HCT116 (cell line): ENCODE data around the gene ERP27. TPM values are rescaled to one million over a fixed set of nuclear protein-coding genes. Genes with fewer than 3 reads are reported as not detected.

ENCODE experiments used
- ATAC-seq: fragments of 200-7000 bp; cut with Tn5 transposase; 2 replicates; pipeline ENCODE4 v1.9.1; 2020; ENCODE audit warnings: mild to moderate bottlenecking, moderate library complexity
- BruUV-seq: library from RNA; stranded (reverse); fragments of 400-500 nt; replicated peaks from 2 replicates; lab custom pipeline; 2021; lab: Mats Ljungman, UMichigan
- CTCF ChIA-PET: fragments of 300-600 bp; sonication (Branson Sonifier 250); formaldehyde crosslinking; loops from one replicate; lab custom pipeline; 2021; ENCODE audit warnings: antibody characterized with exemption; lab: Charles Lee
- POLR2A ChIA-PET: fragments of 300-600, 350-600 bp; sonication (Branson Sonifier 250); formaldehyde crosslinking; loops from one replicate; lab custom pipeline; 2021; ENCODE audit warnings: antibody characterized with exemption; lab: Charles Lee
- RAD21 ChIA-PET, 2 experiments: fragments of 300-600 bp; sonication (Branson Sonifier 250); formaldehyde crosslinking; loops; one replicate each; lab custom pipeline; 2023; ENCODE audit warnings: low total read pairs in 2 of 2; ENCODE audit not compliant: uncharacterized antibody in 2 of 2, unreplicated experiment in 2 of 2, low non-redundant PET in 1 of 2; lab: Charles Lee
- DNase-seq: peaks from one replicate; pipeline ENCODE4 v3.0.0-alpha.2; 2010; ENCODE audit warnings: low read depth, low spot score
- H2AFZ ChIP-seq: fragments of 200-600 bp; shearing (Covaris generic), sonication (generic); 2 replicates; pipeline ENCODE4 v1.6.1; 2017; ENCODE audit warnings: low read depth, mixed run types, mixed read lengths, antibody characterized with exemption, low read length; ENCODE audit not compliant: poor library complexity, severe bottlenecking
- H3K27ac ChIP-seq: 2 replicates; pipeline ENCODE4 v1.5.1; 2012; ENCODE audit warnings: low read depth, low read length
- H3K27me3 ChIP-seq: fragments of 200-600 bp; sonication (generic); 2 replicates; pipeline ENCODE4 v1.6.1; 2016; ENCODE audit warnings: mixed run types, low read length, mixed read lengths; ENCODE audit not compliant: insufficient read depth
- H3K36me3 ChIP-seq, 2 experiments: fragments of 200-500 bp in 1 of 2; fragments of 200-600 bp in 1 of 2; sonication (Bioruptor generic) in 1 of 2; sonication (generic) in 1 of 2; 2 replicates each; pipeline versions ENCODE4 v1.5.1 to v1.6.1; 2014 to 2016; ENCODE audit warnings: low read length in 2 of 2, inconsistent platforms in 1 of 2, mixed read lengths in 1 of 2, mixed run types in 1 of 2; ENCODE audit not compliant: insufficient read depth in 2 of 2, control insufficient read depth in 1 of 2
- H3K4me1 ChIP-seq, 2 experiments: fragments of 200-600 bp in 1 of 2; sonication (generic) in 1 of 2; 2 replicates each; pipeline versions ENCODE4 v1.5.1 to v1.6.1; 2012 to 2017; ENCODE audit warnings: low read length in 2 of 2, inconsistent platforms in 1 of 2, mild to moderate bottlenecking in 1 of 2, mixed read lengths in 1 of 2, mixed run types in 1 of 2, moderate library complexity in 1 of 2; ENCODE audit not compliant: insufficient read depth in 2 of 2, control insufficient read depth in 1 of 2
- H3K4me2 ChIP-seq: fragments of 200-600 bp; sonication (generic); 2 replicates; pipeline ENCODE4 v1.6.1; 2017; ENCODE audit warnings: mixed run types, low read length, mixed read lengths
- H3K4me3 ChIP-seq, 2 experiments: fragments of 200-600 bp in 1 of 2; sonication (generic) in 1 of 2; replicated peaks in 1 of 2; 2 replicates each; pipeline ENCODE4 v1.5.1; 2011 to 2016; ENCODE audit warnings: low read length in 2 of 2, control low read depth in 1 of 2, low read depth in 1 of 2, mild to moderate bottlenecking in 1 of 2, mixed read lengths in 1 of 2, mixed run types in 1 of 2
- H3K79me2 ChIP-seq: fragments of 200-600 bp; sonication (generic); 2 replicates; pipeline ENCODE4 v1.6.1; 2017; ENCODE audit warnings: mild to moderate bottlenecking, mixed run types, low read length, moderate library complexity, mixed read lengths; ENCODE audit not compliant: insufficient read depth
- H3K9ac ChIP-seq: fragments of 200-600 bp; sonication (generic); 2 replicates; pipeline ENCODE4 v1.6.1; 2016; ENCODE audit warnings: low read length, mixed read lengths
- H3K9me2 ChIP-seq: fragments of 200-600 bp; sonication (generic), shearing (Covaris generic); 2 replicates; pipeline ENCODE4 v1.6.1; 2017; ENCODE audit warnings: mixed run types, mild to moderate bottlenecking, moderate library complexity; ENCODE audit not compliant: insufficient read depth
- H3K9me3 ChIP-seq, 2 experiments: fragments of 200-500 bp in 1 of 2; fragments of 200-600 bp in 1 of 2; sonication (Bioruptor generic) in 1 of 2; sonication (generic) in 1 of 2; 2 replicates each; pipeline ENCODE4 v1.6.1; 2014 to 2017; ENCODE audit warnings: low read length in 2 of 2, mixed read lengths in 2 of 2, inconsistent platforms in 1 of 2, low read depth in 1 of 2, mild to moderate bottlenecking in 1 of 2, mixed run types in 1 of 2, moderate library complexity in 1 of 2; ENCODE audit not compliant: control insufficient read depth in 1 of 2, insufficient read depth in 1 of 2
- H4K20me1 ChIP-seq: fragments of 200-600 bp; sonication (generic), shearing (Covaris generic); 2 replicates; pipeline ENCODE4 v1.6.1; 2017; ENCODE audit warnings: mixed run types, mild to moderate bottlenecking, moderate library complexity; ENCODE audit not compliant: insufficient read depth
- CBX3 ChIP-seq: IDR thresholded peaks from 2 replicates; pipeline ENCODE4 v1.6.1; 2012; ENCODE audit warnings: low read depth
- CEBPB ChIP-seq: IDR thresholded peaks from 2 replicates; pipeline ENCODE4 v1.6.1; 2012; ENCODE audit warnings: low read depth
- EGR1 ChIP-seq: IDR thresholded peaks from 2 replicates; pipeline ENCODE4 v1.6.1; 2012; ENCODE audit warnings: low read depth
- ELF1 ChIP-seq: IDR thresholded peaks from 2 replicates; pipeline ENCODE4 v1.6.1; 2012; ENCODE audit warnings: low read depth, borderline replicate concordance
- FOSL1 ChIP-seq: IDR thresholded peaks from 2 replicates; pipeline ENCODE4 v1.6.1; 2012; ENCODE audit warnings: low read depth
- JUND ChIP-seq: IDR thresholded peaks from 2 replicates; pipeline ENCODE4 v1.6.1; 2012
- POLR2AphosphoS5 ChIP-seq: IDR thresholded peaks from 2 replicates; pipeline ENCODE4 v1.6.1; 2011; ENCODE audit warnings: mild to moderate bottlenecking, low read depth, low read length, moderate library complexity
- SIN3A ChIP-seq: IDR thresholded peaks from 2 replicates; pipeline ENCODE4 v1.6.1; 2012; ENCODE audit warnings: low read depth
- TCF7L2 ChIP-seq: IDR thresholded peaks from 2 replicates; pipeline ENCODE4 v1.7.0; 2011; ENCODE audit warnings: borderline replicate concordance, inconsistent platforms; ENCODE audit not compliant: insufficient read depth, insufficient read length; ENCODE audit errors: extremely low read depth
- YY1 ChIP-seq: IDR thresholded peaks from 2 replicates; pipeline ENCODE4 v1.6.1; 2011; ENCODE audit warnings: low read length, low read depth, moderate library complexity, mild to moderate bottlenecking; ENCODE audit not compliant: insufficient replicate concordance; ENCODE audit errors: extremely low read depth
- ZBTB33 ChIP-seq: IDR thresholded peaks from 2 replicates; pipeline ENCODE4 v1.6.1; 2011; ENCODE audit warnings: mild to moderate bottlenecking, low read length, moderate library complexity; ENCODE audit not compliant: insufficient replicate concordance; ENCODE audit errors: extremely low read depth
- intact Hi-C: fragments of 100-400 bp; cut with micrococcal nuclease; formaldehyde crosslinking; loops from 2 replicates; pipeline ENCODE4 v1.10.0; 2022
- total RNA-seq: library from RNA; stranded (reverse); gene quantifications from one replicate; pipeline ENCODE4 v1.2.1, GENCODE V29; 2021; ENCODE audit not compliant: unreplicated experiment

The ERP27 gene
- total RNA-seq, 1 experiment from 2014 or later: 0.39 TPM

DNA sequence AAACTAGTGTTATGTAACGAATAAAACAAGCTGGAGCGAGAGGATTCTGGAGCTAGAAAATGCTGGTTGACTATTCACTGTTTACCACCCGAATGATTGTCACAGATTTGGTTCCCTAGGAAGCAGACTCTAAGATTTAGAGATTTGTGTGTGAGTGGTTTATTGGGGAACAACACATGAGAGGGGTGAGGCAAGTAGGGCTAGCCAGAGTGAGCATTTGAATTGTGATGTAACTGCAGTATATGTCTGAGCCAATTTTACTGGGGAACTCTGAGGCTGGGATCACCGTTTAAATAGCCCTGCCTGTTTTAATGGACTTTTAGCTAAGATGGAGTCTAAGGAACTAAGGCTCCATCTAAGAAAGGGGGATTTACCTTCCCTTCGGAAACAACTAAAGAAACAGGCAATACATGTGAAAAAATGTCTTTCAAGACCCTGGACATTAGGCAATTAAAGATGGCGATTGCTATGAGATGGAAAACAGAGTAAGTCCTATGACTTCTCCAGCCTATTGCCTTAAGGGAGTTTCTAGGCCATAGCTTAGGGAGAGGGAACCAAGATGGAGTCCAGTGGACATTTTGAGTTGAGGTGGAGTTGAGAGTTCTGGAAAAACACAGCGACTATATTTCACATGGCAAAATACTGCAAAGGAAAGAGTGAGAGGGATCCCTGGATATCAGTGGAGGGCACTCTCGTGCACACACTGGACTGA lies 59.0 kb downstream of the ERP27 start:
- Histone ChIP-seq H3K4me3 (no peak overlapping the region), H3K9me2 (no peaks in the 10 kb centered on the region), H3K4me2 (no peak overlapping the region), H3K79me2 (no peaks in the 10 kb centered on the region), H3K4me1 (no peaks in the 10 kb centered on the region; a peak in 1 of 4 replicates), H3K36me3 (no peaks in the 10 kb centered on the region), H4K20me1 (no peaks in the 10 kb centered on the region; the same call in 1 of the 2 replicates), H3K27me3 (no peaks in the 10 kb centered on the region), H2AFZ (no peak overlapping the region), H3K9ac (no peak overlapping the region), H3K9me3 (no peaks in the 10 kb centered on the region), H3K27ac (no peak overlapping the region)
- no peak for DNase-seq
- ChIA-PET POLR2A (no interaction called here), RAD21 (no interaction called here), CTCF (no interaction called here)
- no TSS peak for BruUV-seq
- intact Hi-C loops: no loop called here
- ATAC-seq: no peak
- no peak for TF ChIP-seq ZBTB33
- TF ChIP-seq FOSL1: no peak

- BruUV-seq: no TSS peak
- Histone ChIP-seq H2AFZ (no peak overlapping the region), H3K4me1 (no peaks in the 10 kb centered on the region), H3K79me2 (no peaks in the 10 kb centered on the region), H3K9ac (no peak overlapping the region), H3K9me2 (no peaks in the 10 kb centered on the region), H3K9me3 (no peaks in the 10 kb centered on the region), H3K27ac (no peak overlapping the region), H3K4me3 (no peak overlapping the region), H4K20me1 (no peaks in the 10 kb centered on the region), H3K4me2 (no peak overlapping the region), H3K36me3 (no peaks in the 10 kb centered on the region), H3K27me3 (no peaks in the 10 kb centered on the region)
- RAD21 ChIA-PET: no interaction called here
- DNase-seq: no peak
- CTCF ChIA-PET: no interaction called here
- ATAC-seq: no peak
- TF ChIP-seq SIN3A: no peak
- no peak for TF ChIP-seq TCF7L2
- TF ChIP-seq CEBPB: no peak
- no peak for TF ChIP-seq POLR2AphosphoS5
- TF ChIP-seq EGR1: no peak
- TF ChIP-seq JUND: no peak
- no peak for TF ChIP-seq ELF1
- TF ChIP-seq CBX3: no peak
- TF ChIP-seq YY1: no peak
- POLR2A ChIA-PET: no interaction called here
- intact Hi-C loops: no loop called here
Observed at GRCh38 chr12:14878488-14878887, 59.8 kb downstream of the ERP27 start.
